BE2C (cell line): ENCODE measurements around the gene EXOC6B.
"Not testable (repeated sequence)": the region's sequence is repeated elsewhere in the genome, so short reads cannot be mapped to it uniquely, and the experiment has no call there.

Experiments used
- DNase-seq: peaks from one replicate; pipeline ENCODE4 v3.0.0-alpha.2; 2020
- H3K27me3 ChIP-seq: fragments of 250-450 bp; sonication (Bioruptor Pico); 2 replicates; pipeline ENCODE4 v1.5.1; 2020; ENCODE audit warnings: mild to moderate bottlenecking
- H3K36me3 ChIP-seq: fragments of 250-450 bp; sonication (Bioruptor Pico); 2 replicates; pipeline ENCODE4 v1.5.1; 2020; ENCODE audit warnings: mild to moderate bottlenecking
- H3K4me1 ChIP-seq: fragments of 250-450 bp; sonication (Bioruptor Pico); 2 replicates; pipeline ENCODE4 v1.5.1; 2020
- H3K4me3 ChIP-seq: 2 replicates; pipeline ENCODE4 v1.5.1; 2011; ENCODE audit warnings: low read depth, low read length
- H3K9me3 ChIP-seq: fragments of 250-450 bp; sonication (Bioruptor Pico); 2 replicates; pipeline ENCODE4 v1.5.1; 2020
- CTCF ChIP-seq: IDR thresholded peaks from 2 replicates; pipeline ENCODE4 v1.5.1; 2012; ENCODE audit warnings: mild to moderate bottlenecking, low read depth, low read length

EXOC6B gene

GRCh38 chr2:72661985-72662384 lies 163.8 kb downstream of the EXOC6B start:
- Histone ChIP-seq H3K9me3 (no peaks in the 10 kb centered on the region), H3K27me3 (no peaks in the 10 kb centered on the region), H3K4me3 (no peak overlapping the region), H3K36me3 (no peaks in the 10 kb centered on the region), H3K4me1 (no peaks in the 10 kb centered on the region)
- TF ChIP-seq CTCF = no peak
- no peak for DNase-seq

GRCh38 chr2:72649810-72650209 lies 176.0 kb downstream of the EXOC6B start:
- Histone ChIP-seq H3K9me3 (no peaks in the 10 kb centered on the region), H3K4me3 (no peak overlapping the region), H3K4me1 (no peaks in the 10 kb centered on the region), H3K36me3 (no peaks in the 10 kb centered on the region), H3K27me3 (no peaks in the 10 kb centered on the region)
- no peak for DNase-seq
- no peak for TF ChIP-seq CTCF

GRCh38 chr2:72641221-72641620 lies 184.6 kb downstream of the EXOC6B start:
- not testable (repeated sequence) for H3K4me1 ChIP-seq, H3K4me3 ChIP-seq, H3K27me3 ChIP-seq, H3K36me3 ChIP-seq, DNase-seq, H3K9me3 ChIP-seq

- no peak for TF ChIP-seq CTCF
- Histone ChIP-seq H3K4me1 (no peaks in the 10 kb centered on the region), H3K9me3 (no peaks in the 10 kb centered on the region), H3K4me3 (no peak overlapping the region), H3K36me3 (no peaks in the 10 kb centered on the region), H3K27me3 (no peaks in the 10 kb centered on the region)
- no peak for DNase-seq
Measured at GRCh38 chr2:72638600-72639211, 187.1 kb downstream of the EXOC6B start.

- Histone ChIP-seq H3K27me3 (no peaks in the 10 kb centered on the region), H3K36me3 (no peaks in the 10 kb centered on the region), H3K9me3 (no peaks in the 10 kb centered on the region), H3K4me1 (no peaks in the 10 kb centered on the region), H3K4me3 (no peak overlapping the region)
- no peak for TF ChIP-seq CTCF
- no peak for DNase-seq
Measured at GRCh38 chr2:72636210-72636609, 189.6 kb downstream of the EXOC6B start.

- TF ChIP-seq CTCF = no peak
- no peaks in the 10 kb centered on the region for H3K9me3 ChIP-seq
- no peak overlapping the region for H3K4me3 ChIP-seq
- H3K27me3 ChIP-seq = no peaks in the 10 kb centered on the region
- DNase-seq = no peak
- H3K36me3 ChIP-seq = no peaks in the 10 kb centered on the region
- H3K4me1 ChIP-seq = no peaks in the 10 kb centered on the region
Measured at GRCh38 chr2:72630767-72631166, 195.1 kb downstream of the EXOC6B start.

- no peaks in the 10 kb centered on the region for H3K36me3 ChIP-seq
- no peak overlapping the region for H3K4me3 ChIP-seq
- DNase-seq = no peak
- no peaks in the 10 kb centered on the region for H3K9me3 ChIP-seq
- H3K27me3 ChIP-seq = no peaks in the 10 kb centered on the region
- H3K4me1 ChIP-seq = no peaks in the 10 kb centered on the region
- no peak for TF ChIP-seq CTCF
Measured at GRCh38 chr2:72629062-72629461, 196.8 kb downstream of the EXOC6B start.
